ENCODE data around the gene TEAD3. TPM values are rescaled to one million over a fixed set of nuclear protein-coding genes. Genes with fewer than 3 reads are reported as not detected.
"Not testable (repeated sequence)": the region's sequence is repeated elsewhere in the genome, so short reads cannot be mapped to it uniquely, and the experiment has no call there.

TEAD3 gene
- total RNA-seq, 1 donor, result 11.2 TPM

DNA sequence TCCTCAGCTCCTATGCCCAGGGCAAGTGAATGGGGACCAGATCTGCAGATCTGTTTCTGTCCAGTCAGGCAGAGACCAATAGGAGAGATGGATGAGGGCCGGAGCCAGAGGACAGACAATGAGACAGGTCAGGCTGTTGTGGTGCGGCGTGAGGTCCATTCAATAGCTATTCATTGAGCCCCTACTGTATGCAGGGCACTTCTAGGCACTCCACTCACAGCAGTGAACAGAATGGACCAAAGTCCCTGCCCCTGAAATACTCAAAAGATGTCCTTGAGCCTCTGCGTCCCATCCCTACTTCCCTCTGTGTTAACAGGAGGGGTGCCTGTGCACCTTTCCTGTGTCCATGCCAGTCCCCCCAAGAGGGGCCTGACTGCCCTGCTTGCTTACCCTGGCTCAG is 24.4 kb upstream of the TEAD3 start:
- peak; percentile 22 for DNase-seq (ENCODE audit: insufficient read length, low spot score, missing footprints)
- peaks cover 9% of the 10 kb centered on the region for H3K27me3 ChIP-seq (ENCODE audit: insufficient read depth, low read length)
- H3K36me3 ChIP-seq (ENCODE audit: insufficient read depth, low read length), result no peaks in the 10 kb centered on the region
- no peak overlapping the region for H3K27ac ChIP-seq (ENCODE audit: low read depth, low read length)
- H3K9me3 ChIP-seq (ENCODE audit: low read depth, low read length), result no peaks in the 10 kb centered on the region
- H3K79me2 ChIP-seq (ENCODE audit: insufficient read depth, low read length), result no peaks in the 10 kb centered on the region
- no peak overlapping the region for H3K4me2 ChIP-seq (ENCODE audit: insufficient read depth, low read length)
- TF ChIP-seq, protein P1, sequence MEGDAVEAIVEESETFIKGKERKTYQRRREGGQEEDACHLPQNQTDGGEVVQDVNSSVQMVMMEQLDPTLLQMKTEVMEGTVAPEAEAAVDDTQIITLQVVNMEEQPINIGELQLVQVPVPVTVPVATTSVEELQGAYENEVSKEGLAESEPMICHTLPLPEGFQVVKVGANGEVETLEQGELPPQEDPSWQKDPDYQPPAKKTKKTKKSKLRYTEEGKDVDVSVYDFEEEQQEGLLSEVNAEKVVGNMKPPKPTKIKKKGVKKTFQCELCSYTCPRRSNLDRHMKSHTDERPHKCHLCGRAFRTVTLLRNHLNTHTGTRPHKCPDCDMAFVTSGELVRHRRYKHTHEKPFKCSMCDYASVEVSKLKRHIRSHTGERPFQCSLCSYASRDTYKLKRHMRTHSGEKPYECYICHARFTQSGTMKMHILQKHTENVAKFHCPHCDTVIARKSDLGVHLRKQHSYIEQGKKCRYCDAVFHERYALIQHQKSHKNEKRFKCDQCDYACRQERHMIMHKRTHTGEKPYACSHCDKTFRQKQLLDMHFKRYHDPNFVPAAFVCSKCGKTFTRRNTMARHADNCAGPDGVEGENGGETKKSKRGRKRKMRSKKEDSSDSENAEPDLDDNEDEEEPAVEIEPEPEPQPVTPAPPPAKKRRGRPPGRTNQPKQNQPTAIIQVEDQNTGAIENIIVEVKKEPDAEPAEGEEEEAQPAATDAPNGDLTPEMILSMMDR (IDR thresholded peaks at IDR 0.05; ENCODE audit: extremely low read depth, low read depth, low read length), result no peak
- no peak overlapping the region for H3K4me3 ChIP-seq (ENCODE audit: insufficient read depth, low read length)
- H2AFZ ChIP-seq (ENCODE audit: low read length), result no peak overlapping the region
- no peaks in the 10 kb centered on the region for H3K4me1 ChIP-seq (ENCODE audit: insufficient read depth, low read length)
- H4K20me1 ChIP-seq (ENCODE audit: insufficient read depth, low read length), result no peaks in the 10 kb centered on the region

DNA sequence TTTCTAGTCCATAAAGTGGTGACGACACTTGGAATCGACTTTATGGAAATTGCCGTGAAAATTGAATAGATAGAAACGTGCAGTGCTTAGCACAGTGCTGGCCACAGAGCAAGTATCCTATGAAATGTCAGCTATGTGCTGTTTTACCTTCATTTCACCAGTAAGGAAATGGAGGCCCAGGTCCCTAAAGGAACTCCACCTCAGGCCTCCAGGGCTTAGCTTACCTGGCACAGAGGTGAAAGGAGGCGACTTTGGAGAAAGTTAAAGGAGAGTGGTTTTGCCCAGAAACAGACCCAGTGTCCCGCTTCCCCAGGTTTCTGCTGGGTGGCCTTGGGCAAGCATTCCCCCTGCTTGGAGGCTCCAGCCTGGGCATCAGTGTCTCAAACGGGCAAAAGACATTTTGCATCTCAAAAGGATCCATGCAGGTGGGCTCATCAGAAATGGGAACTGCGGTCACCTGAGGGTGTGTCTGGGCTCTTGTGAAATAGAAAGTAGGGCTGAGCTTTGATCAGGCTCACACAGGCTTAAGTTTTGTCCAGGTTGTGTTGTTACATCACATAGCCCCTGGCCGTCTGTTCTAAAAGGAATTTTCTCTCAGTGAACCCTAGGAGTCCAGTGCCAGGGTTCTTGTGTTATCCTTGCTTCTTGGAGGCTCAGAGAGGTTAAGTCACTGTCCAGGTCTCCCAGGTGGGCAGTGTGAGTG is 22.6 kb upstream of the TEAD3 start:
- Histone ChIP-seq H4K20me1 (ENCODE audit: insufficient read depth, low read length) (no peaks in the 10 kb centered on the region), H3K36me3 (ENCODE audit: insufficient read depth, low read length) (no peaks in the 10 kb centered on the region), H3K4me2 (ENCODE audit: insufficient read depth, low read length) (no peak overlapping the region), H3K27me3 (ENCODE audit: insufficient read depth, low read length) (peaks cover 9% of the 10 kb centered on the region), H3K4me3 (ENCODE audit: insufficient read depth, low read length) (no peak overlapping the region), H2AFZ (ENCODE audit: low read length) (no peak overlapping the region), H3K4me1 (ENCODE audit: insufficient read depth, low read length) (no peaks in the 10 kb centered on the region), H3K79me2 (ENCODE audit: insufficient read depth, low read length) (no peaks in the 10 kb centered on the region), H3K9me3 (ENCODE audit: low read depth, low read length) (no peaks in the 10 kb centered on the region), H3K27ac (ENCODE audit: low read depth, low read length) (no peak overlapping the region)
- TF ChIP-seq, protein P1 (IDR thresholded peaks at IDR 0.05; ENCODE audit: extremely low read depth, low read depth, low read length), result no peak
- DNase-seq (ENCODE audit: insufficient read length, low spot score, missing footprints), result no peak

DNA sequence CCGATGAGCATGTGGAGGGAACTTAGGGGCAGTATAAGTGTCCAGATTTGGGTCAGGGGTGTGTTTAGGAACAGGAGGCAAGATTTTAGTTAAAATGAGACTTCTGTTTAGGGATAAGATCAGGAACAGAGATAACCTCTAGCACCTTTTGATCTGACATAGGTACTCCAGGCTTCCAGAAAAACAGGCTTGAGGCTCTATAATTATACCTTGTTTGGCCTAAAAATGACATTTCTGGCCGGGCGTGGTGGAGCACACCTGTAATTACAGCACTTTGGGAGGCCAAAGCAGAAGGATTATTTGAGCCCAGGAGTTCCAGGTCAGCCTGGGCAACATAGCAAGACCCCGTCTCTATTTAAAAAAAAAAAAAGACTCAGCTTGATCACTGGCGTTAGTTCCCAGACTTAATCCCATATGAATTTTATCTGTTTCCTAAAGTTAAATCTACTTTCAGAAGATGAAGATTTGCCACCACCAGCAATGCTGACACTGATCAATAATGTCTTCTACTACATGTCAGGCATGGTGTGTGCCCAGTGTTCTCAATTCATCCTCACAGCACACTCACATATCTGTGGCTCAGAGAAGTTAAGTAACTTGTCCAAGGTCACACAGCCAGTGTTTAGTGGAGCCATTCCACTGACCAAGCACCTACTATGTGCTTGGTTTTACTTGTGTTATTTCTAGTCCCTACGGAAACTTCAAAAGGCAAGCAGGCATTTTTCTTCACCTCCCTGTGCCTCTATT is 21.9 kb upstream of the TEAD3 start:
- H3K4me1 ChIP-seq (ENCODE audit: insufficient read depth, low read length), result no peaks in the 10 kb centered on the region
- no peak overlapping the region for H3K27ac ChIP-seq (ENCODE audit: low read depth, low read length)
- H4K20me1 ChIP-seq (ENCODE audit: insufficient read depth, low read length), result no peaks in the 10 kb centered on the region
- no peaks in the 10 kb centered on the region for H3K36me3 ChIP-seq (ENCODE audit: insufficient read depth, low read length)
- H3K79me2 ChIP-seq (ENCODE audit: insufficient read depth, low read length), result no peaks in the 10 kb centered on the region
- H3K4me3 ChIP-seq (ENCODE audit: insufficient read depth, low read length), result no peak overlapping the region
- no peak overlapping the region for H3K4me2 ChIP-seq (ENCODE audit: insufficient read depth, low read length)
- TF ChIP-seq, protein P1 (IDR thresholded peaks at IDR 0.05; ENCODE audit: extremely low read depth, low read depth, low read length), result no peak
- H3K27me3 ChIP-seq (ENCODE audit: insufficient read depth, low read length), result peaks cover 9% of the 10 kb centered on the region
- DNase-seq (ENCODE audit: insufficient read length, low spot score, missing footprints), result no peak
- H2AFZ ChIP-seq (ENCODE audit: low read length), result no peak overlapping the region
- no peaks in the 10 kb centered on the region for H3K9me3 ChIP-seq (ENCODE audit: low read depth, low read length)

DNA sequence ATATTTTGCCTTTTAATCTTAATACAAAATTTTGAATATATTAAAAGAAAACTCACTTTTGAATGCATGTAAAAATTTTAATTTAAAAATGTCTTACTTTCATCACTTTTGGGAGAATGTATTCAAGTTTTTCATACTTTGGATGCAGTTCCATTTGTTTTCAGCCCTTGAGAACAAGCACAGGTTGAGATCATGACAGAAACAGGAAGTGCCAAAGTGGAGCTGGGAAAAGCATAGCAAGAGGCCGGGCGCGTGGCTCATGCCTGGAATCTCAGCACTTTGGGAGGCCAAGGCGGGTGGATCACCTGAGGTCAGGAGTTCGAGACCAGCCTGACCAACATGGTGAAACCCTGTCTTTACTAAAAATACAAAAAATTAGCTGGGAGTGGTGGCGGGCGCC is 21.1 kb upstream of the TEAD3 start:
- not testable (repeated sequence) for H4K20me1 ChIP-seq (ENCODE audit: insufficient read depth, low read length); H3K4me1 ChIP-seq (ENCODE audit: insufficient read depth, low read length); H3K79me2 ChIP-seq (ENCODE audit: insufficient read depth, low read length); H2AFZ ChIP-seq (ENCODE audit: low read length); H3K36me3 ChIP-seq (ENCODE audit: insufficient read depth, low read length); DNase-seq (ENCODE audit: insufficient read length, low spot score, missing footprints); H3K9me3 ChIP-seq (ENCODE audit: low read depth, low read length); H3K4me2 ChIP-seq (ENCODE audit: insufficient read depth, low read length); H3K4me3 ChIP-seq (ENCODE audit: insufficient read depth, low read length); H3K27ac ChIP-seq (ENCODE audit: low read depth, low read length); H3K27me3 ChIP-seq (ENCODE audit: insufficient read depth, low read length)

All from osteoblast (primary cell).